ENCODE results near the gene DPH6. TPM values are rescaled to one million over a fixed set of nuclear protein-coding genes. Genes with fewer than 3 reads are reported as not detected.

Gene DPH6
- total RNA-seq, 1 donor from 2014 or later, result 14.2 TPM

GRCh38 chr15:35460616-35461015 lies 85.3 kb downstream of the DPH6 start:
- H3K27me3 Mint-ChIP-seq (ENCODE audit: unreplicated experiment), result no peaks in the 10 kb centered on the region
- no peak for TF ChIP-seq CTCF (IDR thresholded peaks at IDR 0.05; ENCODE audit: partially characterized antibody, unreplicated experiment)
- H3K36me3 Mint-ChIP-seq (ENCODE audit: unreplicated experiment), result no peaks in the 10 kb centered on the region
- no peak overlapping the region for H3K27ac Mint-ChIP-seq (ENCODE audit: unreplicated experiment)
- no peaks in the 10 kb centered on the region for H3K4me1 Mint-ChIP-seq (ENCODE audit: low read depth, unreplicated experiment)
- DNase-seq, result no peak
- H3K4me3 Mint-ChIP-seq (ENCODE audit: unreplicated experiment), result no peak overlapping the region
- peaks cover 2% of the 10 kb centered on the region for H3K9me3 Mint-ChIP-seq (ENCODE audit: unreplicated experiment)

- DNase-seq, result no peak
- no peak overlapping the region for H3K4me3 Mint-ChIP-seq (ENCODE audit: unreplicated experiment)
- no peak overlapping the region for H3K27ac Mint-ChIP-seq (ENCODE audit: unreplicated experiment)
- no peaks in the 10 kb centered on the region for H3K36me3 Mint-ChIP-seq (ENCODE audit: unreplicated experiment)
- no peaks in the 10 kb centered on the region for H3K4me1 Mint-ChIP-seq (ENCODE audit: low read depth, unreplicated experiment)
- H3K27me3 Mint-ChIP-seq (ENCODE audit: unreplicated experiment), result no peaks in the 10 kb centered on the region
- no peak for TF ChIP-seq CTCF (IDR thresholded peaks at IDR 0.05; ENCODE audit: partially characterized antibody, unreplicated experiment)
- H3K9me3 Mint-ChIP-seq (ENCODE audit: unreplicated experiment), result no peaks in the 10 kb centered on the region
These were observed 87.6 kb downstream of the DPH6 start for GRCh38 chr15:35458176-35458856.

- H3K4me1 Mint-ChIP-seq (ENCODE audit: low read depth, unreplicated experiment), result no peaks in the 10 kb centered on the region
- no peaks in the 10 kb centered on the region for H3K27me3 Mint-ChIP-seq (ENCODE audit: unreplicated experiment)
- no peak overlapping the region for H3K27ac Mint-ChIP-seq (ENCODE audit: unreplicated experiment)
- H3K4me3 Mint-ChIP-seq (ENCODE audit: unreplicated experiment), result no peak overlapping the region
- no peak for TF ChIP-seq CTCF (IDR thresholded peaks at IDR 0.05; ENCODE audit: partially characterized antibody, unreplicated experiment)
- DNase-seq, result no peak
- no peaks in the 10 kb centered on the region for H3K9me3 Mint-ChIP-seq (ENCODE audit: unreplicated experiment)
- no peaks in the 10 kb centered on the region for H3K36me3 Mint-ChIP-seq (ENCODE audit: unreplicated experiment)
These were observed 90.8 kb downstream of the DPH6 start for GRCh38 chr15:35455201-35455600.

GRCh38 chr15:35450492-35450891 lies 95.5 kb downstream of the DPH6 start:
- DNase-seq, result no peak
- H3K27me3 Mint-ChIP-seq (ENCODE audit: unreplicated experiment), result no peaks in the 10 kb centered on the region
- H3K4me1 Mint-ChIP-seq (ENCODE audit: low read depth, unreplicated experiment), result no peaks in the 10 kb centered on the region
- H3K4me3 Mint-ChIP-seq (ENCODE audit: unreplicated experiment), result no peak overlapping the region
- no peak for TF ChIP-seq CTCF (IDR thresholded peaks at IDR 0.05; ENCODE audit: partially characterized antibody, unreplicated experiment)
- H3K27ac Mint-ChIP-seq (ENCODE audit: unreplicated experiment), result no peak overlapping the region
- H3K36me3 Mint-ChIP-seq (ENCODE audit: unreplicated experiment), result no peaks in the 10 kb centered on the region
- no peaks in the 10 kb centered on the region for H3K9me3 Mint-ChIP-seq (ENCODE audit: unreplicated experiment)

- Mint-ChIP-seq H3K4me1 (ENCODE audit: low read depth, unreplicated experiment) (no peaks in the 10 kb centered on the region), H3K27me3 (ENCODE audit: unreplicated experiment) (no peaks in the 10 kb centered on the region), H3K27ac (ENCODE audit: unreplicated experiment) (no peak overlapping the region), H3K9me3 (ENCODE audit: unreplicated experiment) (no peaks in the 10 kb centered on the region), H3K4me3 (ENCODE audit: unreplicated experiment) (no peak overlapping the region), H3K36me3 (ENCODE audit: unreplicated experiment) (no peaks in the 10 kb centered on the region)
- no peak for DNase-seq
- TF ChIP-seq CTCF (IDR thresholded peaks at IDR 0.05; ENCODE audit: partially characterized antibody, unreplicated experiment), result no peak
These were observed 97.7 kb downstream of the DPH6 start for GRCh38 chr15:35448294-35448693.
